Upper lobe of left lung (tissue), 6 donors: ENCODE data around the gene LRRC56. TPM values are rescaled to one million over a fixed set of nuclear protein-coding genes. Genes with fewer than 3 reads are reported as not detected.

ENCODE experiments used
- ATAC-seq, 2 donors: fragments of 200-7000 bp; cut with Tn5 transposase; one replicate each; pipeline ENCODE4 v1.9.1; 2022; ENCODE audit warnings: mild to moderate bottlenecking in 2 of 2, moderate library complexity in 2 of 2; ENCODE audit not compliant: low FRiP score in 2 of 2
- DNase-seq, 2 donors: peaks; one replicate each; pipeline ENCODE4 v3.0.0-alpha.2; 2019 to 2020
- H3K27ac ChIP-seq, 4 donors: fragments of 200-600 bp; sonication (generic); one replicate each; pipeline ENCODE4 v1.5.1; 2016 to 2019
- H3K27me3 ChIP-seq, 4 donors: fragments of 200-600 bp; sonication (generic); one replicate each; pipeline ENCODE4 v1.5.1; 2017 to 2019
- H3K36me3 ChIP-seq, 4 donors: fragments of 200-600 bp; sonication (generic); one replicate each; pipeline ENCODE4 v1.5.1; 2016 to 2019
- H3K4me1 ChIP-seq, 4 donors: fragments of 200-600 bp; sonication (generic); one replicate each; pipeline ENCODE4 v1.5.1; 2018 to 2019
- H3K4me3 ChIP-seq, 4 donors: fragments of 200-600 bp; sonication (generic); one replicate each; pipeline ENCODE4 v1.5.1; 2017 to 2019; ENCODE audit warnings: mild to moderate bottlenecking in 2 of 4, moderate library complexity in 1 of 4
- H3K9me3 ChIP-seq, 4 donors: fragments of 200-600 bp; sonication (generic); one replicate each; pipeline ENCODE4 v1.5.1; 2018 to 2019
- CTCF ChIP-seq, 6 experiments: fragments of 450-650 bp in 4 of 6; fragments of 200-600 bp in 2 of 6; sonication (generic) in 2 of 6; IDR thresholded peaks; one replicate each; pipeline ENCODE4 v1.5.1; 2016 to 2019; ENCODE audit warnings: antibody characterized with exemption in 6 of 6
- EP300 ChIP-seq, 4 donors: sonication (generic); formaldehyde crosslinking; IDR thresholded peaks; one replicate each; pipeline ENCODE4 v1.5.1; 2017; ENCODE audit warnings: antibody characterized with exemption in 4 of 4, control low read depth in 2 of 4
- POLR2A ChIP-seq, 4 donors: fragments of 450-650 bp; IDR thresholded peaks; one replicate each; pipeline ENCODE4 v1.5.1; 2016 to 2017; ENCODE audit warnings: antibody characterized with exemption in 4 of 4, mild to moderate bottlenecking in 2 of 4
- POLR2AphosphoS5 ChIP-seq, 2 donors: sonication (generic); formaldehyde crosslinking; IDR thresholded peaks; one replicate each; pipeline ENCODE4 v1.5.1; 2017; ENCODE audit warnings: antibody characterized with exemption in 2 of 2
- WGBS, 2 donors: methylation state at CpG; one replicate each; pipeline ENCODE4 v1.1.5; 2017 to 2018; 5-methylcytosine and 5-hydroxymethylcytosine counted together
- total RNA-seq, 6 donors: library from RNA; depleted of rRNA in 4 of 6; stranded (reverse); fragments of >200 nt in 4 of 6; gene quantifications; one replicate each; pipeline versions ENCODE4 v1.1.0 to v1.2.1, GENCODE V29; 2016 to 2021
- donor health status: DM: no; HTN: no; CAD: no; lungs with moderate emphysema.
- donor health status: DM: no; HTN: yes; CAD: no; lungs with severe emphysema.

The LRRC56 gene
- total RNA-seq, 6 donors from 2014 or later, result 3.5 to 11.5 (median 5.8) TPM

DNA sequence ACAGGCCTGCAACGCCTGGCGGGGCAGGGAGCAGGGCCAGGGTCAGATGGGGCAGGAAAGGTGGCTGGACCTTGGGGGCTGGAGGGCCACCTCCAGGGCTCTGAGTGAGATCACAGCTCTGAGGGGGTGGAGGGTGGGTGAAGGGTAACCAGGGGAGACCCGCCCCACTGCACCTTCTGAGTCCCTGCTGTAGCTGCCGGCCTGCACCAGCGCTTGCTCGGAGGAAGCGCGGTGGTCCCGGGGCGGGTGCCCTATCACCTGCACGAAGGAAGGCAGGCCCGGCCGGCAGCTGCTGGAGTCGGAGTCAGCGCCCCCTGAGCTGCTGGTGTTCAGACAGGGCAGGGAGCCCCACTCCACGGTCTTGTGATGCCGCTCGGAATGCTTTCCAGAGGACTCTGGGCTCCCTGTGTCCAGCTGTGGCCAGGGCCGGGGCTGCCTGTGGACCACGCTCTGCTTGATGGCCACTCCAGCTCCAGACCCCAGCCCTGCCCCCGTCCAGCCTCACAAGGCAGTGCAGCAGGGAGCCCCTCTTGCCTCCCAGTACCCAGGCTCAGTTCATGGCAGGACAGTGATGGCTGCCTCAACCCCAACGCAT, 19.4 kb downstream of the LRRC56 start:
- Histone ChIP-seq H3K27ac (no peak overlapping the region), H3K9me3 (no peaks in the 10 kb centered on the region), H3K4me1 (peaks cover 32 to 47% (median 39%) of the 10 kb centered on the region in 4 donors), H3K4me3 (no peak overlapping the region), H3K36me3 (no peaks in the 10 kb centered on the region), H3K27me3 (peaks cover 1 to 22% (median 12%) of the 10 kb centered on the region in 4 donors)
- WGBS, 2 donors, result 63 to 76% methylated on average over 6 to 19 of the region's 22 CpGs
- DNase-seq (peak in 1 of 2 donors; percentile 78), ATAC-seq (no peak)
- TF ChIP-seq EP300 (IDR thresholded peaks at IDR 0.05), result no peak
- TF ChIP-seq POLR2A (IDR thresholded peaks at IDR 0.05), result no peak

- Histone ChIP-seq H3K27ac (no peak overlapping the region), H3K36me3 (no peaks in the 10 kb centered on the region), H3K9me3 (no peaks in the 10 kb centered on the region), H3K4me1 (peaks cover 33 to 54% (median 47%) of the 10 kb centered on the region in 4 donors), H3K27me3 (peaks cover 1 to 22% (median 12%) of the 10 kb centered on the region in 4 donors), H3K4me3 (no peak overlapping the region)
- WGBS, 2 donors, result 90 to 100% methylated on average over 5 to 16 of the region's 24 CpGs
- TF ChIP-seq EP300 (IDR thresholded peaks at IDR 0.05) (no peak), POLR2A (IDR thresholded peaks at IDR 0.05) (no peak), POLR2AphosphoS5 (IDR thresholded peaks at IDR 0.05) (no peak), CTCF (IDR thresholded peaks at IDR 0.05) (no peak)
- DNase-seq (peak in 1 of 2 donors; percentile 82), ATAC-seq (no peak)
These were observed 20.2 kb downstream of the LRRC56 start for GRCh38 chr11:557328-558132.

DNA sequence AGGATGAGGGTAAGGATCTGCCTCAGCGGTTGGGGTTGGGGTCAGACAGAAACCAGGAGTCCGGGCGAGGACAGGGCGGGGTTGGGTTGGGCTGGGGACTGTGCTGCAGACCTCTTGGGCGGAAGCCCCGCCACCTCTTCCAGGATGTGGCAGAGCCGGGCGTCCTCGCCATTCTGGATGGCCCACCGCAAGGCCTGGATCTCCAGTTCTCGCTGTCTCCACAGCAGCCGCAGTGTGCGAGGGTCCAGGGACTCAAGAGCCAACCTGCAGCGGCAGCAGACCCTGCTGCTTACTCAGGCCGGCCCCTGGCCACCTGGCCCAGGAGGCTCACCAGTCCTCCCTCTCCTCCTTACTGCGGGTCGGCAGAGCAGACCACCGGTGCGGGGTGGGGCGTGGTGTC, 21.2 kb downstream of the LRRC56 start:
- no peak overlapping the region for H3K4me3 ChIP-seq
- peaks cover 35 to 63% (median 55%) of the 10 kb centered on the region in 4 donors for H3K4me1 ChIP-seq
- ATAC-seq (no peak), DNase-seq (peak in 1 of 2 donors; percentile 82)
- 80 to 88% methylated on average over 7 to 11 of the region's 20 CpGs for WGBS, 2 donors
- peaks cover 1 to 22% (median 12%) of the 10 kb centered on the region in 4 donors for H3K27me3 ChIP-seq
- no peak overlapping the region for H3K27ac ChIP-seq
- H3K9me3 ChIP-seq, result no peaks in the 10 kb centered on the region
- H3K36me3 ChIP-seq, result peaks cover 0 to 8% (median 0%) of the 10 kb centered on the region in 4 donors
- TF ChIP-seq EP300 (IDR thresholded peaks at IDR 0.05), result no peak
- no peak for TF ChIP-seq CTCF (IDR thresholded peaks at IDR 0.05)

DNA sequence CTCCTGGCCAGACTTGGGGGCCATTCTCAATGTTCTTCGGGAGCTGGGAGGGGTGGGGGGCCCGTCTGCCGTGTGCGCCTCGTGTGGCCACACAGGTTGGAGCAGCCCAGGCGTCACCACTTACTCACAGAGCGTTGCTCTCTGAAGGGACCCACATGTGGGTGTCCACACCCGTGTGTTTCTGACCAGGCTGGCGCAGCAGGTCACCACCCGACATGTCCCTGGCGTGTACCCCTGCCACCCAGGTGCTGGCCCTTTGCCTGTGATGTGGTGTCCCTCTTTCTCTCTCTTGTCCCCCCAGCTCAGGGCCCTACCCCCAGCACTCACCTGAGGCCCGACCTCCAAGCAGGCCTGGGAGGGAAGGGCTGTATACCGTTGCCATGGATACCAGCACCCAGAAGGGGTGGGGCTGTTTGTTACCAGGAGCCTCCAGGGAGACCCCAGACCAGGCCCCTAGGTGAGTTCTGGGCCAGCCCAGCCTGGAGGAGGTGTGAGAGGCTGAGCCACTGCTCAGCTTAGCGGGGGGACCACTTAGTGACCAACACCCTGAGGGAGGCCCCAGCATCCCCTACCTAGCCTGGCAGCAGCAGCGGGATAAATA, 21.8 kb downstream of the LRRC56 start:
- no peaks in the 10 kb centered on the region for H3K9me3 ChIP-seq
- peaks cover 37 to 67% (median 56%) of the 10 kb centered on the region in 4 donors for H3K4me1 ChIP-seq
- no peak for ATAC-seq
- DNase-seq, result no peak
- no peak for TF ChIP-seq POLR2A (IDR thresholded peaks at IDR 0.05)
- H3K36me3 ChIP-seq, result peaks cover 0 to 14% (median 0%) of the 10 kb centered on the region in 4 donors
- H3K27me3 ChIP-seq, result peaks cover 1 to 21% (median 12%) of the 10 kb centered on the region in 4 donors
- WGBS, 2 donors, result 92 to 98% methylated on average over 5 to 14 of the region's 15 CpGs
- no peak overlapping the region for H3K4me3 ChIP-seq
- H3K27ac ChIP-seq, result peak overlapping the region in 2 of 4 donors; percentile 92

DNA sequence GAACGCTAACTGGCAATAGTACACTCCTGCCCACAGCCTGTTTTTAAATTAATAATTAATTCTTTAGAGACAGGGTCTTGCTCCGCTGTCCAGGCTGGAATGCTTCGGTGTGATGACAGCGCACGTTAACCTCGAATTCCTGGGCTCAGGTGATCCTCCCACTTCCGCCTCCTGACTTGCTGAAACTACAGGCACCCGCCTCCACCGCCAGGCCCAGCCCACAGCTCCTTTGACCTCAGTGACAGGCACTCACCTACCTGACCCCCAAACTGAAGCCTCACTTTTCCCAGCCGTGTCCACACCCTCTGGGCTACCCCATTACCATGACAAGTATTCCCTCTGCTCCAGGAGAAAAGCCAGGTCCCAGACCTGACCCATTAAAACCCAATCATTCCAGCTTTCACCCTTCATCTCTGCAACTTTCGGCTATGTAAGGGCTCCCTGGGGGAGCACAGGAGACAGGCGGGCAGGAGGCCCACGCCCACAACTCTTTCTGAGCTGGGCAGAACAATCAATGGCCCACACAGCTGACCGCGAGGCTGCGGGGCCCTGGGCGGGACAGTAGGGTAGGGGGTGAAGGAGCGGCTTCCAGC, 22.5 kb downstream of the LRRC56 start:
- DNase-seq (peak; percentile 59 to 64), ATAC-seq (no peak)
- 70 to 77% methylated on average over 16 to 18 of the region's 18 CpGs for WGBS, 2 donors
- Histone ChIP-seq H3K36me3 (peaks cover 0 to 14% (median 0%) of the 10 kb centered on the region in 4 donors), H3K4me1 (peaks cover 33 to 64% (median 50%) of the 10 kb centered on the region in 4 donors), H3K27ac (peak overlapping the region; percentile 86 to 92 (median 90)), H3K27me3 (peaks cover 1 to 15% (median 11%) of the 10 kb centered on the region in 4 donors), H3K4me3 (peak overlapping the region; percentile 71 to 100 (median 95)), H3K9me3 (no peaks in the 10 kb centered on the region)
- TF ChIP-seq POLR2A (IDR thresholded peaks at IDR 0.05) (no peak), EP300 (IDR thresholded peaks at IDR 0.05) (no peak), CTCF (IDR thresholded peaks at IDR 0.05) (no peak), POLR2AphosphoS5 (IDR thresholded peaks at IDR 0.05) (no peak)
